ENCODE measurements around the gene PEX3. TPM values are rescaled to one million over a fixed set of nuclear protein-coding genes. Genes with fewer than 3 reads are reported as not detected.

The PEX3 gene
- total RNA-seq, 1 donor from 2014 or later = 15.4 TPM

GRCh38 chr6:143536866-143537691 lies 86.5 kb downstream of the PEX3 start:
- DNase-seq (ENCODE audit: low spot score) = peak; percentile 91

DNA sequence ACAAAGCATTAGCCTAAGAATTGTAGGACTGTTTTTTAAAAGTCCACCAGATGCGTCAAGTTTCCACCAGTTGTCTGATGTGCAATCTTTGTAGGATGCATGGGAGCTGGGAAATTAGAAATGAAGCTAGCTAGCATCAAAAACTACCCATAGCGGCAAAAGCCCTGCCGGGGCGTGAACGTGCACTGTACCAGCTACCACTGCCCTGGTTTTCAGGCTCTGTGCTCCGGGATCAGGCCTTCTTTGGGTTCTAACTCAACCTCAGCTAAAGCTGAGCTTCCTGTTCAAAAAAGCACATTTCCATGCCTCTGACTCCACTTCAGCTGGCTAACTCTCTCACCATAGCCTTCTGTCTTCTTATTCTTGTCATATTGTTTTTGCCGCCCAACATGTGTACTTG lies 87.8 kb downstream of the PEX3 start:
- no peak for DNase-seq (ENCODE audit: low spot score)

- no peak for DNase-seq (ENCODE audit: low spot score)
These were observed 88.5 kb downstream of the PEX3 start for GRCh38 chr6:143539106-143539505.

GRCh38 chr6:143539734-143540133 lies 89.1 kb downstream of the PEX3 start:
- DNase-seq (ENCODE audit: low spot score) = no peak

DNA sequence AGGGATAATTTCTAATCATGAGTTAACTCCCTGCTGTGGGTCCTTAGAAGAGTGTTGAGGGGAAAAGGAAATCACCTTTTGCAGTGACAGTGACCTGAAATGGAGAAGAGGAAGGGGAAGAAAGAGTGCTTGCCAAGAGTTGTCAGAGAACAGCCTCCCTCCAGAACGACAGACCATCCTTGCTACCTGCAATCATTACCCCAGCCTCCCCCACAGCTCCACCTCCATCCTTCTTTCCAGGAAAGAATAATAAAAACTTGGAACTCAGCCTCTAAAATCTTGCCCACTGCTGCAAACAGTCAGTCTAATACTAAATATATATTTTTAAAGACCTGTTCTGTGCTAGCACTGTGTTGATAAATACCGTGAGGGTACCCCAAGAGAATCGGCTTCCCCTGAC lies 89.6 kb downstream of the PEX3 start:
- no peak for DNase-seq (ENCODE audit: low spot score)

Other genes with a start within 250 kb of the PEX3 start
- 8.3 TPM for gene ADAT2, start 110 bp upstream of the PEX3 start, total RNA-seq
- 64.7 TPM for gene FUCA2, start 60.9 kb downstream of the PEX3 start, total RNA-seq
- 67.4 TPM for gene PHACTR2, start 227.2 kb downstream of the PEX3 start, total RNA-seq

All from mesenteric fat pad (tissue), 1 donor.